Common myeloid progenitor, CD34-positive (primary cell): ENCODE results near the gene CELF5.

Experiments
- CTCF ChIA-PET: fragments of 350-600 bp; sonication (Branson Sonifier 250); formaldehyde crosslinking; loops from one replicate; lab custom pipeline; 2021; ENCODE audit warnings: antibody characterized with exemption; lab: Charles Lee
- POLR2A ChIA-PET: fragments of 350-600 bp; sonication (Branson Sonifier 250); formaldehyde crosslinking; loops from one replicate; lab custom pipeline; 2021; ENCODE audit warnings: antibody characterized with exemption; lab: Charles Lee
- DNase-seq, 3 donors: peaks; one replicate each; pipeline versions ENCODE4 v3.0.0 to v3.0.0-alpha.2; 2013
- H3K27ac ChIP-seq, 2 experiments: 1 replicate in 1 of 2; 2 replicates in 1 of 2; pipeline ENCODE4 v1.7.0; 2013; ENCODE audit warnings: inconsistent platforms in 2 of 2, low read length in 2 of 2, mild to moderate bottlenecking in 2 of 2, low read depth in 1 of 2, moderate library complexity in 1 of 2; ENCODE audit not compliant: severe bottlenecking in 2 of 2, insufficient read depth in 1 of 2, poor library complexity in 1 of 2
- H3K27me3 ChIP-seq, 5 experiments: replicated peaks in 2 of 5; 1 replicate in 3 of 5; 2 replicates in 2 of 5; pipeline versions ENCODE4 v1.6.1 to v1.7.0; 2013; ENCODE audit warnings: low read length in 4 of 5, mild to moderate bottlenecking in 2 of 5, moderate library complexity in 2 of 5, inconsistent platforms in 1 of 5; ENCODE audit not compliant: insufficient read depth in 5 of 5, control insufficient read depth in 4 of 5
- H3K36me3 ChIP-seq, 4 experiments: 1 replicate in 2 of 4; 2 replicates in 2 of 4; pipeline versions ENCODE4 v1.6.1 to v1.7.0; 2013; ENCODE audit warnings: low read length in 3 of 4, control low read depth in 1 of 4, mild to moderate bottlenecking in 1 of 4; ENCODE audit not compliant: control insufficient read depth in 4 of 4, insufficient read depth in 4 of 4
- H3K4me1 ChIP-seq, 4 experiments: 1 replicate in 3 of 4; 2 replicates in 1 of 4; pipeline versions ENCODE4 v1.6.1 to v1.7.1; 2013; ENCODE audit warnings: low read length in 3 of 4, mild to moderate bottlenecking in 3 of 4, control low read depth in 1 of 4, inconsistent platforms in 1 of 4, moderate library complexity in 1 of 4; ENCODE audit not compliant: control insufficient read depth in 4 of 4, insufficient read depth in 4 of 4; ENCODE audit errors: control extremely low read depth in 1 of 4
- H3K4me3 ChIP-seq, 7 experiments: 1 replicate in 4 of 7; 2 replicates in 3 of 7; pipeline versions ENCODE4 v1.5.1 to v1.7.0; 2013; ENCODE audit warnings: mild to moderate bottlenecking in 7 of 7, low read length in 6 of 7, moderate library complexity in 6 of 7, inconsistent platforms in 2 of 7, low read depth in 2 of 7, control low read depth in 1 of 7; ENCODE audit not compliant: insufficient read depth in 4 of 7, control insufficient read depth in 1 of 7; ENCODE audit errors: extremely low read depth in 1 of 7
- H3K9me3 ChIP-seq, 5 experiments: 1 replicate in 4 of 5; 2 replicates in 1 of 5; pipeline versions ENCODE4 v1.6.1 to v1.7.1; 2013; ENCODE audit warnings: low read length in 4 of 5, mild to moderate bottlenecking in 2 of 5, inconsistent platforms in 1 of 5, low read depth in 1 of 5, moderate library complexity in 1 of 5; ENCODE audit not compliant: control insufficient read depth in 4 of 5, insufficient read depth in 2 of 5; ENCODE audit errors: control extremely low read depth in 1 of 5
- WGBS: methylation state at CpG from one replicate; pipeline ENCODE4 v1.1.5; 2013; ENCODE audit not compliant: insufficient coverage; 5-methylcytosine and 5-hydroxymethylcytosine counted together

The CELF5 gene

DNA sequence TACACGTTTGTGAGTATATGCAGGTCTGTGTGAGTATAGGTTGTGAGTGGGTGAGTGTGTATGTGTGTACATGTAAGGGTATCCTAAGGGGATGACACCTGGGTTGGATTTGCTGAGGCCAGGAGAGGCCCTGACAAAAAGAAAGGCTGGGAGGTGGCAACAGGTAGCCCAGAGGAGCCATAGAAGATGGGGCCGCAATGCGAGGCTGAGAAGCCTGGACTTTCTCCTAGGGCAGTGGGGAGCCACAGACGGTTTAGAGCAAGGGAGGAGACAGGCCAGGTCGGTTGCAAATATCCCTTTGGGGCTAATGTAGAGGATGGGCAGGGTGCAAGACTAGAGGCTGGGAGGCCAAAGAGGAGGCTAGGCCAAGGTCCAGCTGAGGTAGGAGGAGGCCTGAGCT, 54.3 kb downstream of the CELF5 start:
- CTCF ChIA-PET = no interaction called here
- no peak for DNase-seq
- Histone ChIP-seq H3K9me3 (no peaks in the 10 kb centered on the region), H3K27me3 (peaks cover 0 to 16% (median 8%) of the 10 kb centered on the region in 5 experiments), H3K27ac (no peak overlapping the region), H3K4me3 (no peak overlapping the region), H3K36me3 (no peaks in the 10 kb centered on the region), H3K4me1 (peaks cover 0 to 14% (median 11%) of the 10 kb centered on the region in 4 experiments)
- 100% methylated on average over 2 of the region's 5 CpGs for WGBS
- POLR2A ChIA-PET = no interaction called here

DNA sequence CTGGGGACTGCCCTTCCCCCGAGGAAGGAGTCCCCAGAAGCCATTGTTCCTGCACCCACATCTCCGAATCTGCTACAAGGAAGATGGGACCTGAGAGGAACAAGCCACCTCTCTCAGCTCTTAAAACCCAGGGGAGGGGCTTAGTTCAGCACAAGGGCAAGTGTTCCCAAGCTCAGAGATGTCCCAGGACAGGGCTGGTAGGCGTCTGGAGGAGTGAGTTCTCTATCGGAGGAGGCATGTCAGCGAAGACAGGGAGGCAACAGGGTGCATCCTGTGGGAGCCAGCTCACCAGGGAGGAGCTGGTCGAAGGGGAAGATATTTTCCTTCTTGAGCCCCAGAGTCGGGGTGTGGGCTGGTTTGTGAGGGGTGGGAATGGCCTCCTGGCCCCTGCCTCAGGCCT, 54.8 kb downstream of the CELF5 start:
- POLR2A ChIA-PET = no interaction called here
- no peak overlapping the region for H3K4me3 ChIP-seq
- H3K4me1 ChIP-seq = peaks cover 0 to 15% (median 12%) of the 10 kb centered on the region in 4 experiments
- H3K9me3 ChIP-seq = no peaks in the 10 kb centered on the region
- H3K27ac ChIP-seq = no peak overlapping the region
- CTCF ChIA-PET = no interaction called here
- DNase-seq = no peak
- 98% methylated on average over 6 of the region's 7 CpGs for WGBS
- no peaks in the 10 kb centered on the region for H3K36me3 ChIP-seq
- H3K27me3 ChIP-seq = peaks cover 0 to 10% (median 6%) of the 10 kb centered on the region in 5 experiments

DNA sequence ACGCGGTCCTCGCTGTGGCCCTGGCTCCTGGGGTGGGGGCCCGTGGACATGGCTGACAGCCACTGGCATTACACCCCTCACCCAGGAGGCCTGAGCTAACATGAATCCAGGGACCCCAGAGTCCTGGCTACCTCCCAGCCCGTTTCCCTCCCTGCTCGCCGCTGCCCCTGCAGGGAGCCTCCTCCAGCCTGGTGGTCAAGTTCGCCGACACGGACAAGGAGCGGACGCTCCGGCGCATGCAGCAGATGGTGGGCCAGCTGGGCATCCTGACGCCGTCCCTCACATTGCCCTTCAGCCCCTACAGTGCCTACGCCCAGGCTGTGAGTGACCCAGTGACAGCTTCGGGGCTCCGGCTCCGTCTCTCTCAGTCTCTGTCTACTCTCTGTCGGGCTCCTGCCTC, 56.6 kb downstream of the CELF5 start:
- peaks cover 0 to 8% (median 2%) of the 10 kb centered on the region in 5 experiments for H3K27me3 ChIP-seq
- CTCF ChIA-PET = interaction anchor here (1.2 kb wide), 1 partner anchor 10 kb away, joined by 3 read pairs; no protein-coding TSS in a partner anchor

DNA sequence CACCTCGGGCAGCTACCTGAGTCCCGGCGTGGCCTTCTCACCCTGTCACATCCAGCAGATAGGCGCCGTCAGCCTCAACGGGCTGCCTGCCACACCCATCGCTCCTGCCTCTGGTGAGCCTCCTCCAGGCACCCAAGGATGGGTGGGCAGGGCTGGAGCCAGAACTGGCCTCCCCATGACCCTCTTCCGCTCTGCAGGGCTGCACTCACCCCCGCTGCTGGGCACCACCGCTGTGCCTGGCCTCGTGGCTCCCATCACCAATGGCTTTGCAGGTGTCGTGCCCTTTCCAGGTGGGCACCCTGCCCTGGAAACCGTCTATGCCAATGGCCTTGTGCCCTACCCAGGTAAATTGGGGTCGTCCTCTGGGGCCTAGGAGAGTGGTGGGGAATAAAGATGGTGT, 57.7 kb downstream of the CELF5 start:
- ChIA-PET CTCF (no interaction called here), POLR2A (no interaction called here)
- peaks cover 0 to 15% (median 11%) of the 10 kb centered on the region in 4 experiments for H3K4me1 ChIP-seq
- H3K36me3 ChIP-seq = no peaks in the 10 kb centered on the region
- no peaks in the 10 kb centered on the region for H3K9me3 ChIP-seq
- no peak for DNase-seq
- no peak overlapping the region for H3K27ac ChIP-seq
- no peak overlapping the region for H3K4me3 ChIP-seq
- 92% methylated on average over 13 of the region's 14 CpGs for WGBS
- peaks cover 0 to 8% (median 5%) of the 10 kb centered on the region in 5 experiments for H3K27me3 ChIP-seq

More for the DNA sequence above, 56.6 kb downstream of the CELF5 start:
- no peak overlapping the region for H3K4me3 ChIP-seq
- H3K9me3 ChIP-seq = no peaks in the 10 kb centered on the region
- H3K4me1 ChIP-seq = peaks cover 0 to 17% (median 10%) of the 10 kb centered on the region in 4 experiments
- H3K36me3 ChIP-seq = no peaks in the 10 kb centered on the region
- no peak overlapping the region for H3K27ac ChIP-seq
- WGBS = 90% methylated on average over 15 of the region's 21 CpGs
- POLR2A ChIA-PET = no interaction called here
- DNase-seq = no peak

DNA sequence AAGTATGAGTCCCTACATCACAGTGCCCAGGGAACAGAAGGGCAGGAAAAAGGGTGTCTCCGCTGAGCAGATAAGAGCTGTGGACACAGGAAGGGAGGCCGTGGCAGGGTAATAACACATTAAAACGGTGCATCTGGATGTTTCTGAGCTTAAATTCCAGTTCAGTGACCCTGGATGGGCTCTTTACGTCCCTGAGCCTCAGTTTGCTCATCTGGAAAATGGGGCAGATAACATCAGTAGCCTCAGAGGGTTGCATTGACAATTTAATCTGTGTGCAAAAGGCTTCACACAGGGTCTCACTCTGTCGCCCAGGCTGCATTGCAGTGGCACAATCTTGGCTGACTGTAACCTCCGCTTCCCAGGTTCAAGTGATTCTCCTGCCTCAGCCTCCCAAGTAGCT, 58.1 kb downstream of the CELF5 start:
- 87% methylated on average over 6 of the region's 6 CpGs for WGBS
- Histone ChIP-seq H3K36me3 (no peaks in the 10 kb centered on the region), H3K9me3 (no peaks in the 10 kb centered on the region), H3K4me3 (no peak overlapping the region), H3K4me1 (peaks cover 0 to 15% (median 11%) of the 10 kb centered on the region in 4 experiments), H3K27me3 (peaks cover 0 to 8% (median 5%) of the 10 kb centered on the region in 5 experiments), H3K27ac (no peak overlapping the region)
- DNase-seq = no peak
- ChIA-PET CTCF (no interaction called here), POLR2A (no interaction called here)

DNA sequence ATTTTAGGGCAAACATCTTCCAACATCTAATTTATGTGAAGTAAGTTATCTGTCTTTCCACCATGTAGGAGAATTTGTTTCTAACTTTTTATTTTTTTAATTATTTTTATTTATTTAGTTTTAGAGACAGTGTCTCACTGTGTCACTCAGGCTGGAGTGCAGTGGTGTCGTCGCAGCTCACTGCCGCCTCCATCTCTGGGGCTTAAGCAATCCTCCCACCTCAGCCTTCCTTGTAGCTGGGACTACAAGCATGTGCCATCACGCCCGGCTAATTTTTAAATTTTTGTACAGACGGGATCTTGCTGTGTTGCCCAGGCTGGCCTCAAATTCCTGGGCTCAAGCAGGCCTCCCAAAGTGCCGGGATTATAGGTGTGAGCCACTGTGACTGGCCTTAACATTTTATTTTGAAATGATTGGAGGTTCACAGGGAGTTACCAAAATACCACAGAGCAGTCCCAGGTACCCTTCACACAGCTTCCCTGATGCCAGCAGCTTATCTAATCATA, 58.8 kb downstream of the CELF5 start:
- 67% methylated on average over 3 of the region's 7 CpGs for WGBS
- Histone ChIP-seq H3K36me3 (no peaks in the 10 kb centered on the region), H3K4me3 (no peak overlapping the region), H3K27me3 (peaks cover 0 to 9% (median 8%) of the 10 kb centered on the region in 5 experiments), H3K27ac (no peak overlapping the region), H3K4me1 (peaks cover 0 to 15% (median 11%) of the 10 kb centered on the region in 4 experiments), H3K9me3 (no peaks in the 10 kb centered on the region)
- ChIA-PET CTCF (interaction anchor here (1.7 kb wide), 1 partner anchor 30 kb away, joined by 4 read pairs; no protein-coding TSS in a partner anchor), POLR2A (no interaction called here)
- no peak for DNase-seq

DNA sequence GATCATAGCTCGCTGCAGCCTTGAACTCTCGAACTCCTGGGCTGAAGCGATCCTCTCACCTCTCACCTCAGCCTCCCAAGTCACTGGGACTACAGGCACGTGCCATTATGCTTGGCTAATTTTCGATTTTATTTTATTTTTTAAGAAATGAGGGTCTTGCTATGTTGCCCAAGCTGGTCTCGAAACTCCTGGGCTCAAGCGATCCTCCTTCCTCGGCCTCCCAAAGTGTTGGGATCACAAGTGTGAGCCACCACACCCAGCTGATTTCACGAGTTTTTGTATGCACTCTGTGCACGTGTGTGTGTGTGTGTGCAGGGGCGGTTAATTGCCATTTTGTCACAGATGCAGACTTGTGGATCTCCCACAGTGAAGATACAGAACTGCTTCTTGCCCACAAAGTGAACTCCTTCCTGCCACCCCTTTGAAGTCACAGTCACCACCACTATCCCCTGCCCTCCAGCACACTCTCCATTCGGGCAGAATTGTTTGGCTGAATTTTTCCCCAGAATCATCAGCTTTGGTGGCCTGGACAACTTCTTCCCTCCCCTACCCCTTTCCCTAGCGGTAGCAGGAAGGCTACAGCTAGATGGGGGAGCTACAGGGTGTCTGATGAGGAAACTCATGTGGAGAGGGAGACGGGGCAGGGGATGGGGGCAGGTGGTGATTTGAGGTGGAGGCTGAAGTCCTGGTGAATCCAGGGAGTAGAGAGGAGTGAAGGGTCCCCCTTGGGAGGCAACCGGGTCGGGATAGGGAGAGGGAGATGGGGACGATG, 59.6 kb downstream of the CELF5 start:
- Histone ChIP-seq H3K27ac (no peak overlapping the region), H3K4me1 (peaks cover 0 to 15% (median 11%) of the 10 kb centered on the region in 4 experiments), H3K36me3 (no peaks in the 10 kb centered on the region), H3K9me3 (no peaks in the 10 kb centered on the region), H3K4me3 (peak overlapping the region in 6 of 7 experiments; percentile 26 to 71 (median 50)), H3K27me3 (peaks cover 0 to 14% (median 8%) of the 10 kb centered on the region in 5 experiments)
- CTCF ChIA-PET = interaction anchor here (0.8 to 1.7 kb wide), 4 partner anchors 8 to 30 kb away, joined by 3 to 4 read pairs (median 4); no protein-coding TSS in a partner anchor
- POLR2A ChIA-PET = no interaction called here
- DNase-seq = no peak
- 73% methylated on average over 13 of the region's 17 CpGs for WGBS
